Amniotic stem cell (primary cell): ENCODE data around the gene G6PC3.
"Not testable (repeated sequence)": the region's sequence is repeated elsewhere in the genome, so short reads cannot be mapped to it uniquely, and the experiment has no call there.

Source experiments
- DNase-seq: peaks from one replicate; lab custom pipeline; 2025; lab: John Stamatoyannopoulos, UW

G6PC3 gene

GRCh38 chr17:44105941-44106340, 35.4 kb downstream of the G6PC3 start:
- no peak for DNase-seq

- DNase-seq: no peak
Observed at GRCh38 chr17:44106801-44107200, 36.3 kb downstream of the G6PC3 start.

GRCh38 chr17:44108440-44109311, 38.1 kb downstream of the G6PC3 start:
- DNase-seq: peak; percentile 86

GRCh38 chr17:44109312-44109630, 38.7 kb downstream of the G6PC3 start:
- no peak for DNase-seq

GRCh38 chr17:44110011-44110686, 39.6 kb downstream of the G6PC3 start:
- DNase-seq: no peak

GRCh38 chr17:44110823-44111633, 40.5 kb downstream of the G6PC3 start:
- DNase-seq: peak; percentile 55

- DNase-seq: no peak
Observed at GRCh38 chr17:44111777-44112176, 41.2 kb downstream of the G6PC3 start.

- no peak for DNase-seq
Observed at GRCh38 chr17:44112284-44113280, 42.0 kb downstream of the G6PC3 start.

- DNase-seq: no peak
Observed at GRCh38 chr17:44113382-44113781, 42.8 kb downstream of the G6PC3 start.

GRCh38 chr17:44113868-44114840, 43.6 kb downstream of the G6PC3 start:
- no peak for DNase-seq

GRCh38 chr17:44115585-44116415, 45.3 kb downstream of the G6PC3 start:
- no peak for DNase-seq

- DNase-seq: no peak
Observed at GRCh38 chr17:44117351-44117750, 46.8 kb downstream of the G6PC3 start.

GRCh38 chr17:44118427-44119050, 48.0 kb downstream of the G6PC3 start:
- DNase-seq: no peak

- no peak for DNase-seq
Observed at GRCh38 chr17:44119062-44119461, 48.5 kb downstream of the G6PC3 start.

- DNase-seq: no peak
Observed at GRCh38 chr17:44119798-44120197, 49.3 kb downstream of the G6PC3 start.

GRCh38 chr17:44120281-44120680, 49.7 kb downstream of the G6PC3 start:
- not testable (repeated sequence) for DNase-seq

- DNase-seq: no peak
Observed at GRCh38 chr17:44120851-44121605, 50.5 kb downstream of the G6PC3 start.
